Panc1 (cell line): ENCODE measurements around the gene ELOB.

Experiments
- POLR2AphosphoS5 ChIP-seq: IDR thresholded peaks from 2 replicates; pipeline ENCODE4 v1.6.1; 2012; ENCODE audit warnings: mild to moderate bottlenecking, low read depth, low read length, moderate library complexity
- SIN3A ChIP-seq: IDR thresholded peaks from 2 replicates; pipeline ENCODE4 v1.6.1; 2012; ENCODE audit warnings: low read depth, mild to moderate bottlenecking, low read length, moderate library complexity, borderline replicate concordance; ENCODE audit not compliant: insufficient read depth
- TCF7L2 ChIP-seq: IDR thresholded peaks from 2 replicates; pipeline ENCODE4 v1.6.1; 2011; ENCODE audit warnings: mild to moderate bottlenecking, low read depth, low read length, inconsistent platforms
- TF ChIP-seq, protein P1 (sequence below): fragments of 450-650 bp; IDR thresholded peaks from 2 replicates; pipeline ENCODE4 v1.5.1; 2017; ENCODE audit warnings: mild to moderate bottlenecking
- TF ChIP-seq, protein P2 (sequence below), 2 experiments: IDR thresholded peaks; 2 replicates each; pipeline ENCODE4 v1.6.1; 2011 to 2012; ENCODE audit warnings: low read depth in 2 of 2, control low read depth in 1 of 2, low read length in 1 of 2, mild to moderate bottlenecking in 1 of 2, moderate library complexity in 1 of 2; ENCODE audit not compliant: insufficient read depth in 1 of 2

DNA sequence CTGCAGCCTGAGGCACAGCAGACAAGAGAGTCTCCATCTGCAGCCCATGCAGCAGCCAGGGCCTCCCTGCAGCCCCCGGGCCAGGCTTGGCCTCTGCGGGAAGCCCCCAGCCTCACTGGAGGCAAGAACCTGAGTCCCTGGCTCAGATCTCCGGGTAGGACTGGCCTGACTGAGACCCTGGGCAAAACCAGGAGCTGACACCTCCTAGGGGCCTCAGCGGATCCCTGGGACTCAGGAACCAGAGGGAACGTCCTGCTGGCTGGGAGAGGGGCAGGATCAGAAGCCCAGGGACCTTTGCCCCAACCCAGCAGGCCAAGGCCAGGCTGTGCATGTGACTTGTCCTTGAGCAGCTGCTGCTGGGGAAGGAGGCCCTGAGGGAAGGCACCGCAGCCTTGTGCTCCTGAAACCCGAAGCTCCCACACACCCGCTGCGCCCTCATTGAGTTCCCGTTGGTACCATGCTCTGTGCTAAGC, 38.3 kb upstream of the ELOB start:
- TF ChIP-seq, protein P1, sequence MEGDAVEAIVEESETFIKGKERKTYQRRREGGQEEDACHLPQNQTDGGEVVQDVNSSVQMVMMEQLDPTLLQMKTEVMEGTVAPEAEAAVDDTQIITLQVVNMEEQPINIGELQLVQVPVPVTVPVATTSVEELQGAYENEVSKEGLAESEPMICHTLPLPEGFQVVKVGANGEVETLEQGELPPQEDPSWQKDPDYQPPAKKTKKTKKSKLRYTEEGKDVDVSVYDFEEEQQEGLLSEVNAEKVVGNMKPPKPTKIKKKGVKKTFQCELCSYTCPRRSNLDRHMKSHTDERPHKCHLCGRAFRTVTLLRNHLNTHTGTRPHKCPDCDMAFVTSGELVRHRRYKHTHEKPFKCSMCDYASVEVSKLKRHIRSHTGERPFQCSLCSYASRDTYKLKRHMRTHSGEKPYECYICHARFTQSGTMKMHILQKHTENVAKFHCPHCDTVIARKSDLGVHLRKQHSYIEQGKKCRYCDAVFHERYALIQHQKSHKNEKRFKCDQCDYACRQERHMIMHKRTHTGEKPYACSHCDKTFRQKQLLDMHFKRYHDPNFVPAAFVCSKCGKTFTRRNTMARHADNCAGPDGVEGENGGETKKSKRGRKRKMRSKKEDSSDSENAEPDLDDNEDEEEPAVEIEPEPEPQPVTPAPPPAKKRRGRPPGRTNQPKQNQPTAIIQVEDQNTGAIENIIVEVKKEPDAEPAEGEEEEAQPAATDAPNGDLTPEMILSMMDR = no peak
- TF ChIP-seq SIN3A = no peak
- no peak for TF ChIP-seq POLR2AphosphoS5
- TF ChIP-seq TCF7L2 = no peak
- TF ChIP-seq, protein P2, sequence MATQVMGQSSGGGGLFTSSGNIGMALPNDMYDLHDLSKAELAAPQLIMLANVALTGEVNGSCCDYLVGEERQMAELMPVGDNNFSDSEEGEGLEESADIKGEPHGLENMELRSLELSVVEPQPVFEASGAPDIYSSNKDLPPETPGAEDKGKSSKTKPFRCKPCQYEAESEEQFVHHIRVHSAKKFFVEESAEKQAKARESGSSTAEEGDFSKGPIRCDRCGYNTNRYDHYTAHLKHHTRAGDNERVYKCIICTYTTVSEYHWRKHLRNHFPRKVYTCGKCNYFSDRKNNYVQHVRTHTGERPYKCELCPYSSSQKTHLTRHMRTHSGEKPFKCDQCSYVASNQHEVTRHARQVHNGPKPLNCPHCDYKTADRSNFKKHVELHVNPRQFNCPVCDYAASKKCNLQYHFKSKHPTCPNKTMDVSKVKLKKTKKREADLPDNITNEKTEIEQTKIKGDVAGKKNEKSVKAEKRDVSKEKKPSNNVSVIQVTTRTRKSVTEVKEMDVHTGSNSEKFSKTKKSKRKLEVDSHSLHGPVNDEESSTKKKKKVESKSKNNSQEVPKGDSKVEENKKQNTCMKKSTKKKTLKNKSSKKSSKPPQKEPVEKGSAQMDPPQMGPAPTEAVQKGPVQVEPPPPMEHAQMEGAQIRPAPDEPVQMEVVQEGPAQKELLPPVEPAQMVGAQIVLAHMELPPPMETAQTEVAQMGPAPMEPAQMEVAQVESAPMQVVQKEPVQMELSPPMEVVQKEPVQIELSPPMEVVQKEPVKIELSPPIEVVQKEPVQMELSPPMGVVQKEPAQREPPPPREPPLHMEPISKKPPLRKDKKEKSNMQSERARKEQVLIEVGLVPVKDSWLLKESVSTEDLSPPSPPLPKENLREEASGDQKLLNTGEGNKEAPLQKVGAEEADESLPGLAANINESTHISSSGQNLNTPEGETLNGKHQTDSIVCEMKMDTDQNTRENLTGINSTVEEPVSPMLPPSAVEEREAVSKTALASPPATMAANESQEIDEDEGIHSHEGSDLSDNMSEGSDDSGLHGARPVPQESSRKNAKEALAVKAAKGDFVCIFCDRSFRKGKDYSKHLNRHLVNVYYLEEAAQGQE (IDR thresholded peaks at IDR 0.05; ENCODE audit: insufficient read depth in 1 of 2, low read depth in 2 of 2, low read length in 1 of 2) = no peak
